Progenitor cell of endocrine pancreas (in vitro differentiated cells): ENCODE results near the gene SORCS2. TPM values are rescaled to one million over a fixed set of nuclear protein-coding genes. Genes with fewer than 3 reads are reported as not detected.

Experiments used
- DNase-seq: peaks from one replicate; pipeline ENCODE4 v3.0.0; 2021; ENCODE audit warnings: low spot score; ENCODE audit not compliant: unreplicated experiment
- H3K27ac Mint-ChIP-seq: 2 replicates; pipeline ENCODE4 v1.8.0; 2021; ENCODE audit warnings: mild to moderate bottlenecking, moderate library complexity, mixed read lengths
- H3K27me3 Mint-ChIP-seq: 2 replicates; pipeline ENCODE4 v1.8.0; 2021; ENCODE audit warnings: mixed read lengths
- H3K36me3 Mint-ChIP-seq: 2 replicates; pipeline ENCODE4 v1.8.0; 2022; ENCODE audit warnings: mixed read lengths; ENCODE audit not compliant: insufficient read depth
- H3K4me1 Mint-ChIP-seq: 2 replicates; pipeline ENCODE4 v1.8.0; 2021; ENCODE audit warnings: low read depth, mixed read lengths
- H3K4me3 Mint-ChIP-seq: 2 replicates; pipeline ENCODE4 v1.8.0; 2021; ENCODE audit warnings: low read depth, mild to moderate bottlenecking, moderate library complexity, mixed read lengths
- H3K9me3 Mint-ChIP-seq: 2 replicates; pipeline ENCODE4 v1.8.0; 2021; ENCODE audit warnings: low read depth, mixed read lengths
- total RNA-seq: library from RNA; stranded (reverse); gene quantifications from 2 replicates; pipeline ENCODE4 v1.2.1, GENCODE V29; 2021
- TF ChIP-seq, protein P1 (sequence below): fragments of 200-600 bp; sonication (generic); IDR thresholded peaks from one replicate; pipeline ENCODE4 v1.5.0; 2021; ENCODE audit warnings: antibody characterized with exemption, mild to moderate bottlenecking; ENCODE audit not compliant: unreplicated experiment

SORCS2 gene
- total RNA-seq, 1 donor from 2014 or later: 2.2 TPM

GRCh38 chr4:7241597-7242125 is 49.3 kb downstream of the SORCS2 start:
- no peaks in the 10 kb centered on the region for H3K36me3 Mint-ChIP-seq
- peaks cover 13% of the 10 kb centered on the region for H3K4me1 Mint-ChIP-seq
- DNase-seq: no peak
- H3K27me3 Mint-ChIP-seq: peaks cover 24% of the 10 kb centered on the region
- H3K4me3 Mint-ChIP-seq: no peak overlapping the region
- TF ChIP-seq, protein P1, sequence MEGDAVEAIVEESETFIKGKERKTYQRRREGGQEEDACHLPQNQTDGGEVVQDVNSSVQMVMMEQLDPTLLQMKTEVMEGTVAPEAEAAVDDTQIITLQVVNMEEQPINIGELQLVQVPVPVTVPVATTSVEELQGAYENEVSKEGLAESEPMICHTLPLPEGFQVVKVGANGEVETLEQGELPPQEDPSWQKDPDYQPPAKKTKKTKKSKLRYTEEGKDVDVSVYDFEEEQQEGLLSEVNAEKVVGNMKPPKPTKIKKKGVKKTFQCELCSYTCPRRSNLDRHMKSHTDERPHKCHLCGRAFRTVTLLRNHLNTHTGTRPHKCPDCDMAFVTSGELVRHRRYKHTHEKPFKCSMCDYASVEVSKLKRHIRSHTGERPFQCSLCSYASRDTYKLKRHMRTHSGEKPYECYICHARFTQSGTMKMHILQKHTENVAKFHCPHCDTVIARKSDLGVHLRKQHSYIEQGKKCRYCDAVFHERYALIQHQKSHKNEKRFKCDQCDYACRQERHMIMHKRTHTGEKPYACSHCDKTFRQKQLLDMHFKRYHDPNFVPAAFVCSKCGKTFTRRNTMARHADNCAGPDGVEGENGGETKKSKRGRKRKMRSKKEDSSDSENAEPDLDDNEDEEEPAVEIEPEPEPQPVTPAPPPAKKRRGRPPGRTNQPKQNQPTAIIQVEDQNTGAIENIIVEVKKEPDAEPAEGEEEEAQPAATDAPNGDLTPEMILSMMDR: no peak
- no peaks in the 10 kb centered on the region for H3K9me3 Mint-ChIP-seq
- H3K27ac Mint-ChIP-seq: no peak overlapping the region

GRCh38 chr4:7242766-7243165 is 50.4 kb downstream of the SORCS2 start:
- no peak overlapping the region for H3K4me3 Mint-ChIP-seq
- H3K27me3 Mint-ChIP-seq: peaks cover 24% of the 10 kb centered on the region
- TF ChIP-seq, protein P1: no peak
- H3K36me3 Mint-ChIP-seq: no peaks in the 10 kb centered on the region
- no peak overlapping the region for H3K27ac Mint-ChIP-seq
- H3K4me1 Mint-ChIP-seq: peaks cover 13% of the 10 kb centered on the region
- H3K9me3 Mint-ChIP-seq: no peaks in the 10 kb centered on the region
- DNase-seq: no peak

GRCh38 chr4:7243609-7244330 is 51.4 kb downstream of the SORCS2 start:
- Mint-ChIP-seq H3K4me3 (no peak overlapping the region), H3K9me3 (no peaks in the 10 kb centered on the region), H3K36me3 (no peaks in the 10 kb centered on the region), H3K27me3 (peaks cover 24% of the 10 kb centered on the region), H3K27ac (no peak overlapping the region), H3K4me1 (peaks cover 13% of the 10 kb centered on the region)
- TF ChIP-seq, protein P1: no peak
- no peak for DNase-seq

DNA sequence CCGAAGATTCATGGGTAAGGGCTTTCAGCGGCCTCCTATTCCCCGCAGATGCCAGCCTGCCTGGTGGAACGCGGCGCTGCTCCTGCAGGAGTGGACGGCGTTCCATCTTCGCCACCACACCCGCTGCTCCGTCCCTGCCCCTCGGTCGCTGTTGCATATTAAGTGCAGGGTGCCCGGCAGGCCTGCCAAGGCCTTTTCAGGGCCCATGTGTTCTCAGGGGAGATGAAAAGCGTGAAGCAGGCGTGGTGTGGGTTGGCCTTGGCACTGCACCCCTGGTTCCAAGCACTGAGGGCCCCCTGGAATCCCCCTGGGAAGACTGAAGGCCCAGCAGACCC is 52.0 kb downstream of the SORCS2 start:
- H3K4me3 Mint-ChIP-seq: no peak overlapping the region
- TF ChIP-seq, protein P1: no peak
- H3K36me3 Mint-ChIP-seq: no peaks in the 10 kb centered on the region
- H3K27ac Mint-ChIP-seq: no peak overlapping the region
- no peaks in the 10 kb centered on the region for H3K9me3 Mint-ChIP-seq
- H3K27me3 Mint-ChIP-seq: peaks cover 24% of the 10 kb centered on the region
- no peak for DNase-seq
- peaks cover 12% of the 10 kb centered on the region for H3K4me1 Mint-ChIP-seq

- no peaks in the 10 kb centered on the region for H3K36me3 Mint-ChIP-seq
- no peaks in the 10 kb centered on the region for H3K9me3 Mint-ChIP-seq
- TF ChIP-seq, protein P1: no peak
- no peak for DNase-seq
- H3K4me3 Mint-ChIP-seq: no peak overlapping the region
- H3K27me3 Mint-ChIP-seq: peaks cover 22% of the 10 kb centered on the region
- no peak overlapping the region for H3K27ac Mint-ChIP-seq
- H3K4me1 Mint-ChIP-seq: peaks cover 6% of the 10 kb centered on the region
These were observed 52.5 kb downstream of the SORCS2 start for GRCh38 chr4:7244751-7245320.
